Measurements from ENCODE around the gene SAE1.

Gene SAE1

GRCh38 chr19:47225746-47226425, 95.3 kb downstream of the SAE1 start:
- peak; percentile 89 for DNase-seq

- peak; percentile 82 for DNase-seq
Measured at GRCh38 chr19:47226426-47227351, 96.1 kb downstream of the SAE1 start.

DNA sequence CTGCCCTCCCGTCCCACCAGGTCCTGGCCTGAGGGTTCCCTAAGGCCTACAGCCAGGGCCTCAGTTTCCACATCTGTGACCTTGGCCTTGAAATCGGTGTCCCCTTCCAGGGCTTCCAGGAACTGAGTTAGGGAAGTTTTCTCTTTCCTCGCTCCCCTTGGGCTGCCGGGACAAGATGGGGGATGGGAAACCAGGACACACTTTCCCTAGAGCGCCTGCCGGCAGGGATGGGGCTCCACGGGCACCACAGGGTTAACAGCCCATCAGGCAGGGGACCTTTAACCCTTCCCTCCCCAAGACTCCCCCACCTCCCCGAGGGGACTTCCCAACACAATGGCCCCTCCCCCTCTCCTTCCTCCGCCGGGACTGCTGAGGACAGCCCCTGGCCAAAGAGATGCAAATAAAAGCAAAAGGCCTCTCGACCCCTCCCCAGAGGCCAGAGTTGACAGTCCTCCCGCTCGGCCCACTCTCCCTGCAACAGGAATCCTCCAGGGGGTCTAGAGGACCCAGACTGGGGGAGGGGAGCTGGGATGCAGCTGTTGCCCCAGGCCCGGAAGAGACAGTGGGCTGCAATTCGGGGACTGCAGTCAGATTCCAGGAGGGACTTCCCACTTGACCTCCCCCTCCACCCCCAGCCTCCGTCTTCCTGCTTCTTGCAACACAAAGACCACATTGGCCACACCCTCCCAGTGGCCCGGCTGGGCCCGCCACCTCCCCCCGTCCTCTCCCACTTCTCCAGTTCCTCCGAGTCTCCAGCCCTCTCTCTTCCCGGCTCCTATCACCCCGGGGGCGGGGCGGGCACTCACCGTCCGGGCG, 96.9 kb downstream of the SAE1 start:
- DNase-seq: peak; percentile 66

DNA sequence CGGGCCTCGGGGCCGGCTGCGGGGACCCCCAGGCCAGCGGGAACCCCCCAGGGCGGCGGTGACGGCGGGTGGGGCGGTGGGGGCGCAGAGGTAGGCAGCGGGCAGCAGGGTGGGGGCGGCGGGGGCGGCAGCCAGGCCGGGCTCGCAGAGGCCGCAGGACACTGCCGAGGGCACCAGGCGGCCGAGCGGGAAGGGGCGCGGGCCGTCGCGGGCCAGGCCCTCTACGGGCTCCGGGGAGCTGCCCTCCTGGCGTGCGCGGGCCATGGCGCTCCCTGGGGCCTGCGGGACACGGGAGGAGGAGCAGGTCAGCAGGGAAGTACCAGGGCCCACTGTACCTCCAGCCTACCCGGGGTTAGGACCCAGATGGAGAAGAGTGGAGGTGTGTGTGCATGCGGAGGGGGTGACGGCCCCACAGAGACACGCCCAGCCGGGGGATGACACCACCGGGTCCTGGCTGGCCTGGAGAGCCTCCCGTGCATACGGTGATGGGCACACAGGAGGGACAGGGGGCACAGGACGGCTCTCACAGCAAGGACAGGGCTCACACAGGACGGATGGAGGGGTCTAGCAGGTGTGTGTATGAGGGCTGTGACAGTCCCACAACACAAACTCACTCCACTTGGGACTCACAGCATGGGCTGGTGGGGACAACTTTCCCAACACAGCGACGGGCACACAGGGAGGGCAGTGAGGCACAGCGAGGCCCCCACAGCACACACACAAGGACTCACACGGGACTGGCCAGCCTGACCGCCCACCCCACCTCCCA, 97.7 kb downstream of the SAE1 start:
- peak; percentile 56 for DNase-seq

DNA sequence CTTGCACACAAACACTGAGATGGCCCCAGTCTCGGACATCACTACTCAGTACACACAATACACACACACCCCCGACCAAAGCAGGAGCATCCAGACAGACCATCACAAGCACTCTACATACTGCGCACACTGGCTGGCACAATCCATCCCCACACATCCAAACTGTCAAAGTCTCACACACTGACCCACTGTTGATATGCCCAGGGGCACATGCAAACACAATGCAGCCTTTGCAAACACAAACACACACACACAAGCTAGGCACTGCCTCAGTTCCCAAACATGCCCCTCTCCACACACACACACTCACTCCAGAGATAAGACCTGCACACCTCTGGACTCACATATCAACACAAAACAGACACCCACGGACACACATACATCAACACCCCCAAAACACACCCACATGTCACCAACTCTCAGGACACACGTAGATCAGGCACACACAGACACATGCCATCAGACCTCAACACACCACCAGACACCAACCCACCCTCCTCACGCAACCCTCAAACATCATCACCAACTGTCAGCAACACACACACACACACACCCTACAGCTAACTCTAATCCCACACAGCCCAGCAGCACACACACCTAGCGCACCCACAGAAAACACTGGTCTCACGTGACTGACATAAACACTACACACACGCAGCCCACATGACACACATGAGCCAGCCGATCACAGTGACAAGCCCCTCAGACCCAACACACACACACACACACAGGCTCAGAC, 98.5 kb downstream of the SAE1 start:
- peak; percentile 55 for DNase-seq

DNA sequence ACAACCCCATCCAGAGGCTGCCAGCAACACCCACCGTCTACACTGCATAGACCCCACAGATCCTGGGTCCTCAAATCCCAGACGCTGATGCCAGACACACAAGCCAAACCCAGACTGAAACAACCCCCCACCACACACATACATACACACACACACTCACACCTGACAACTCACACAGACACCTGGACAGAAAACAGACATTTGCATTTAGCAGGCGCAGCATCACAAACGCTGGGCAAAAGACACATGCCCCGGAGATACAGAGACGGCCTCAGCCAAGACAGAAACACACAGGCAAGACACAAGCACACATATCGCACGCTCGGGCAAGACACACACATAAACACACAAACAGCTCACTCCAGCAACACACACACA, 99.0 kb downstream of the SAE1 start:
- no peak for DNase-seq

DNA sequence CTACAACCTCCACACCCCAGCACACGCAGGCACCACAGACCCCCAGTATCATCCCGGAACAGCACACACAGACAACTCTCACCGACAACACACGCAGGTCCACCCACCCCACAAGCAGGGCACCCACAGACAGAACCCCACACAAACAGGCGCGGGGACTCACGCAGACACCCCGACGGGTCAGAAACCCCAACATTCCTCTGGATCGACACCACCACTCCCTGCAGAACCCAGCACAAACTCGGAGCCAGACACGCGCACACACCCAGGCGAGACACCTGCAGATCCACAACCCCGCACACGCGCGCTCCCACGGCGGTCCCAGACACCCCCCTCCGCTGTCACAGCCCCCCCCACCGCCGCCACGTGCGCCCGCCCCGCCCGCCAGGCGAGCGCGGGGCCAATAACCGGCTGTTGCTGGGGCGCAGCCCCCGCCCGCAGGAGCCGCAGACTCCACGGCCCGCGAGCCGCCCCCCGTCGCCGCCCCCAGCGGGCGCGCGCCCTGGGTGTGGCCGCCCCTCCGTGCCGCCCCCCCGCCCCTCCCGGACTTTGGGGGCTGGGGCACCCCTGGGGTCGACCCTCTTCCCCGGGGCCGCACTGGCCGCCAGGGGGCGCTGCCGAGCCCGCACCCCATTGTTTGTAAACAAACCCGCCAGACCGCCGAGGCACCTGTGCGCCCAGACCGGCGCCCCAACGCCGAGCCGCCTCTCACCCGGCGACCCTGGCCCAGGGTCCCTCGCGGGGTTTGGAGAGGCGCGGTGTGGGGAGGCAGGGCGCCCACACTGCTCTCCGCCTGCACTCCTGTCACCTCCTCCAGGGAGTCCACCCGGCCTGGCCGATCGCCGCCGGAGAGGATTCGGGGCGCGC, 99.7 kb downstream of the SAE1 start:
- peak; percentile 84 for DNase-seq

DNA sequence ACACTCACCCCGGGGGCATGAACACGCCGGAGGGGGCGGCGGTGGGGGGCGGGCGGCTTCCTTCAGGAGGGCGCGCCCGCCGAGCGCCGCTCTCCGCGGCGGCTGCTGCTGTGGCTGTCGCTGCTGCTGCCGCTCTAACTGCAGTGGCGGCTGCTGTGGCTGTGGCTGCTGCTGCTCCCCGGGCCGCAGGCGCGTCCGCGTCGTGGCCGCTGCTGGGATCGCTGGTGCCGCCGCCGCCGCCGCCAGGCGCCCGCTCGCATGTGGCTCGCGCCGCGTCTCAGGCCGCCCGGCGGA, 100.2 kb downstream of the SAE1 start, which contains the start of gene BBC3:
Gene BBC3 (minus strand): TSS at position 279 of the 294 bp plus-strand sequence. CDS start 2,768 bp downstream, outside the sequence.
- no peak for DNase-seq

DNA sequence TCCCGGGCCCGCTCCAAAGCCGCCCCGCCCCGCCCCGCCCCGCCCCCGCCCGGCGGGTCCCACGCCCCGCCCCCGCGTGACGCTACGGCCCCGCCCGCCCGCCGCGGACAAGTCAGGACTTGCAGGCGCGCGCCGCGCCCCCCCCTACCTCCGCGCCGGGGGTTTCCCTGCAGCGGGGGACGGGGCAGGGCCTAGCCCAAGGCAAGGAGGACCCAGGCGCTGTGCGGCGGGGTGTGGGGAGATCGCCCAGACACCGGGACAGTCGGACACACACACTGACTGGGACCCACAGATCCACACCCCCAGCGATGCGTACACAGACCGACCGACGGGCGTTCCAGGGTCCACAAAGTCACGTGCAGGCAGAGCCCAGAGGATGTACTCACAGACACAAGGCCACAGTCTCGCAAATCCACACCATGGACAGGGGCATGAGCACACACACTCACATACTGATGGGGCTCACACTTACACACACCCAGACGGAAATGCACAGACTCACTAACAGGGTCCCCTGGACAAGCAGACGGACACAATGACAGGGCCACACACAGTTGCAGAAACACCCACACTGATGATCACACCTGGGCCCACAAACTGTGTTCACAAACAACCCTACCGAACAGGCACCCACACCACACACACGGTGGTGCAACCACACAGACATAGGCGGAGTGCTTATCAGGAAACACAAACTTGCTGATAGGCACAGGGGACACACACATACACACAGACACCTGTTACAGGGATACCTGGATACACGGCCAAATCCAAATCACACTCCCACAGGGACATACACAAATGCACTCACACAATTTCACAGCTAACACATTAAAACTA, 100.8 kb downstream of the SAE1 start:
- DNase-seq: peak; percentile 94

DNA sequence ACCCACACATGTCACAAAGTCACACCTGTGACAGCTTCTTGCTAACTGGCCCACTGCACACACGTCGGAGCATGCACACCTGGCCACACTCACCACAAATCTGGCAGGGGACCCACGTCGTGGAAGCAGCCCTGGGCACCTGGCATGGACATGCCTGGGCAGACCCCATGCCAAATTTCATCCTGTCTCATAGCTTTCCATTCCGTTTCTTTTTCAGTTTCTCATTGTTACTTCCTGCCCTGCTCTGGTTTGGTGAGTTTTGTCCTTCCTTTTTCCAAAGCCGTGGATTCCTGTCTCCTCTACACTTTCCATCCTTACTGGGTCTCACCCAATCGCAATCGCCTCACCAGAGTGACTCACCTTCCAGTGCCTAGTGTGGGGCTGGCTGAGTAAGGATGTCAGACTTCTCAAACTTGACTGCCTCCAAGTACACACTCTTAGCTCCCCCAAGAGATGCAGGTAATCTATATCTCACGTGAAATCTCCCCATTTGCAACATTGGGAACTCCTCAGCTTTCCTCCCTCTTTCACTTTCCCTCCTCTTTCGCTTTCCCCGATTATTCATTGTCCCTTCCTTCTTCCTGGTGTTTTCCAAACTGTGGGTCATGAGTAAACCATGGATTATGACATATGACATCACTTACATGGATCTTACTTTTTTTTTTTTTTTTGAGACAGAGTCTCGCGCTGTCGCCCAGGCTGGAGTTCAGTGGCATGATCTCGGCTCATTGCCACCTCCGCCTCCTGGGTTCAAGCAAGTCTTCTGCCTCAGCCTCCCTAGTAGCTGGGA, 102.0 kb downstream of the SAE1 start:
- peak; percentile 14 for DNase-seq

DNA sequence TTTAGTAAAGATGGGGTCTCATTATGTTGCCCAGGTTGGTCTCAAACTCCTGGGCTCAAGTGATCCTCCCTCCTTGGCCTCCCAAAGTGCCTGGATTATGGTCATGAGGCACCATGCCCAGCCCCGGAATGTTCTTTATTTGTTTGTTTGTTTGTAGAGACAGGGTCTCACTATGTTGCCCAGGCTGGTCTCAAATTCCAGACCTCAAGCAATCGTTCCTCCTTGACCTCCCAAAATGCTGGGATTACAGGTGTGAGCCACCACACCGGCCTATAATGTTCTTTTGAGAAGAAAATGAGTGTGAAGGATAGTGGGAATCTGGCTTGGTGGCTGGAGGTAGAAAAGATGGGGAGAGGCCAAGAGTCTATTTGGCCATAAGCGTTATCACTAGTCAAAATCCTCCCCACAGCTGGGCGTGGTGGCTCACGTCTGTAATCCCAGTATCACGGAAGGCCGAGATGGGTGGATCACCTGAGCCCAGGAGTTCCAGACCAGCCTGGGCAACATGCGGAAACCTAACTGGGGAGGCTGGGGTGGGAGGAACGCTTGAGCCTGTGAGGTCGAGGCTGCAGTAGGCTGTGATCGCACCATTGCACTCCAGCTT, 105.5 kb downstream of the SAE1 start:
- no peak for DNase-seq

DNA sequence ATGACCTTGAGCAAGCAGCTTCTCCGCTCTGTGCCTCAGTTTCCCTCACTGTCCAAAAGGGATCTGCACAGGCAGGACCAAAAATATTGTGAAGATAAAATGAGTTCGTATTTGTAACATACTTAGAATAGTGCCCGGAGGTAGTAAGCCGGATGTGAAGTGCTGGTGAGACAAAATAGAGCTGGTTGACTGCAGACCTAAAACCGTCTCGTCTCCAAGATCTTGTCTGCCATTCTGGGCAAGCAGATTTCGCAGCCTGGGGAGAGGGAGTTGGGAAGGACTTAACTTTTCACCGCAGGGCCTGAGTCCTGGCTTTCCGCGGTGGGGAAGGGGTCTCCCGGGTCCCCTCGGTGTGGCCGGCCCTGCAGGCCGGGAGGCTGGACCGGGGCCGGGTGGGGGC, 108.5 kb downstream of the SAE1 start:
- no peak for DNase-seq

GRCh38 chr19:47239610-47240296, 109.1 kb downstream of the SAE1 start:
- peak; percentile 81 for DNase-seq

- DNase-seq: no peak
Measured at GRCh38 chr19:47240556-47240955, 109.9 kb downstream of the SAE1 start.

DNA sequence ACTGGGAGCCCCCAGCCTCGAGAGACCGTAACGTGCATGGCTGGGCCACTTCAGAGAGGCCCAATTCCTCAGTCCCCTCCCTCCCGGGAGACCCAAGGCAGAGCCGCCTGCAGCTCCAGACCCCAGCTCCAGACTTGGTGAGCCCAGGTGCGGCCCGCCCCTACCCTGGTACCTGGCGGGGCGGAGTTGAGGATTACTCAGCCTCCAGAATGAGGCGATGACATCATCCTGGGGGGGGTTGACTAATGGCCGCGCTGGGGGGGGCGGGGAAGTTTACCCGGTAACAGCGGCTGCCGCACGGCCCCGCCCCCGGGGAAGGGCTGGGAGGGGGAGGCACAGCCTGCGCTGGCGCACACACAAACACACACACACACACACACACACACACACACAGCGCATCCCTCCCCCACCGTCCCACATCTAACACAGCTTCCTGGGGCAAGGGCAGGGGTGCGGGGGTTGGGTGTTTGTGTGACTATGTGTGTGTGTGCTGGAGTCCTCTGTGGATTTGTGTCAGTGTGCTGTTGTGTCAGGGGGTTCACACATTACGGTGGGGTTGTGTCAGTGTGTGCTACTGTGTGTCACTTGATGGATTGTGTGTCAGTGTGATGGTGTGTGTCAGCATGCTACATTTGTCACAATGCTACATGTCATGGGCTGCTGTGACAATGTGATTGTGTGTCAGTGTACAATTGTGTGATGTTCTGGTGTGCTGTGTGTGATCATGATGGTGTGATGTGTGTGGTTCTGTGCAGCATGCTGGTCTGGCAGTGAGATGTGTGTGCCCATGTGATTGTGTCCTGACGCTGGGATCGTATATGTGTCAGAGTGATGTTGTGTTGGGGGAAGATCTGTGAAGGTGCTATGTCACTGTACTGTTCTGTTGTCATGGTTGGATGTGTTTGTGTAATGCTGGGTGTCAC, 110.6 kb downstream of the SAE1 start:
- peak; percentile 91 for DNase-seq

DNA sequence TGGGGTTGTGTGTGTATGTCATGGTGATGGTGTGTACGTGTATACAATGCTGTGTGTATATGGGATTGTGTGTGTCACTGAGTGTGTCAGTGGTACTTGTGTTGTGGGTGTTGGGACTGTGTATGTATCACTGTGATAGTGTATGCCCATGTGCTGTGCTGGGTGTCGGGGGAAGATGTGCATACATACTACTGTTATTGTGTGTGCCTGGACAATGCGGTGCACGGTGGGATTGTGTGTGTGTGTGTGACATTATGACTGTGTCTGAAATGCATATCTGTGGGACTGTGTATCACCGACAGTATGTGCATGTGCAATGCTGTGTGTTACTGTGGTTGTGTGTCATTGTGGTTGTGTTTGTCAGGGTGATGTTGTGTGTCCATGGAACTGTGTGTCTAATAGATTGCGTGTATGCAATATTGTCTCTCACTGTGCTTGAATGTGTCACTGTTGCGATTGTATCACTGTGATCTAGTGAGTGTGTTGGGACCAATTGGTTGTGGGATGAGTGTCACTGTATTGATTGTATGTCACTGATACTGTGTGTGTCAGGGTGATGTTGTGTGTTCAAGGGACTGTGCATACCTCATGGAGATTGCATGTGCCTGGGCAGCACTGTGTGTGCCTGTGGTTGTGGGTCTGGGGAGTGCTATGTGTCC, 111.4 kb downstream of the SAE1 start:
- no peak for DNase-seq
